ENCODE measurements around the gene SERPINB12. TPM values are rescaled to one million over a fixed set of nuclear protein-coding genes. Genes with fewer than 3 reads are reported as not detected.

SERPINB12 gene
- total RNA-seq, 1 experiment from 2014 or later: not detected

- DNase-seq (ENCODE audit: low spot score): peak; percentile 81
- no peaks in the 10 kb centered on the region for H3K36me3 ChIP-seq (ENCODE audit: insufficient read depth, low read length, poor library complexity, severe bottlenecking)
- H3K9me3 ChIP-seq (ENCODE audit: low read depth, low read length, poor library complexity, severe bottlenecking): no peaks in the 10 kb centered on the region
- H3K4me3 ChIP-seq (ENCODE audit: low read depth, low read length, poor library complexity, severe bottlenecking): no peak overlapping the region
- no peaks in the 10 kb centered on the region for H3K27me3 ChIP-seq (replicated peaks; ENCODE audit: insufficient read depth, low read depth, low read length, poor library complexity)
- peaks cover 34% of the 10 kb centered on the region for H3K4me1 ChIP-seq (ENCODE audit: insufficient read depth, low read length, poor library complexity, severe bottlenecking)
- no TSS peak for BruUV-seq (replicated peaks)
- intact Hi-C loops (cut with micrococcal nuclease; ENCODE audit: unreplicated experiment): loop anchor here (1.0 to 5.0 kb wide), 4 partner anchors 136 to 256 kb away; no protein-coding TSS in a partner anchor
- TF ChIP-seq CTCF (conservative IDR thresholded peaks at IDR 0.05; ENCODE audit: low read depth, low read length) (no peak), EZH2 (IDR thresholded peaks at IDR 0.05; ENCODE audit: borderline replicate concordance, low read depth, low read length, poor library complexity, severe bottlenecking) (no peak)
- CTCF ChIA-PET: interaction anchor here (1.1 to 1.5 kb wide), 2 partner anchors 150 to 213 kb away, joined by 3 to 4 read pairs; no protein-coding TSS in a partner anchor
- peak overlapping the region; percentile 75 for H3K27ac ChIP-seq (ENCODE audit: low read depth, low read length, poor library complexity, severe bottlenecking)
- POLR2A ChIA-PET (ENCODE audit: low non-redundant PET): interaction anchor here (0.8 kb wide), 1 partner anchor 213 kb away, joined by 24 read pairs; no protein-coding TSS in a partner anchor
Observed at GRCh38 chr18:63590966-63591695, 49.0 kb downstream of the SERPINB12 start.

- peak overlapping the region; percentile 75 for H3K27ac ChIP-seq (ENCODE audit: low read depth, low read length, poor library complexity, severe bottlenecking)
- no peak overlapping the region for H3K4me3 ChIP-seq (ENCODE audit: low read depth, low read length, poor library complexity, severe bottlenecking)
- no peaks in the 10 kb centered on the region for H3K9me3 ChIP-seq (ENCODE audit: low read depth, low read length, poor library complexity, severe bottlenecking)
- DNase-seq (ENCODE audit: low spot score): peak; percentile 57
- BruUV-seq (replicated peaks): TSS peak; percentile 53
- H3K4me1 ChIP-seq (ENCODE audit: insufficient read depth, low read length, poor library complexity, severe bottlenecking): peaks cover 28% of the 10 kb centered on the region
- H3K27me3 ChIP-seq (replicated peaks; ENCODE audit: insufficient read depth, low read depth, low read length, poor library complexity): no peaks in the 10 kb centered on the region
- ChIA-PET POLR2A (ENCODE audit: low non-redundant PET) (no interaction called here), CTCF (interaction anchor here (1.5 kb wide), 1 partner anchor 214 kb away, joined by 4 read pairs; no protein-coding TSS in a partner anchor)
- intact Hi-C loops (cut with micrococcal nuclease; ENCODE audit: unreplicated experiment): loop anchor here (1.0 to 5.0 kb wide), 4 partner anchors 136 to 256 kb away; no protein-coding TSS in a partner anchor
- no peaks in the 10 kb centered on the region for H3K36me3 ChIP-seq (ENCODE audit: insufficient read depth, low read length, poor library complexity, severe bottlenecking)
- TF ChIP-seq CTCF (conservative IDR thresholded peaks at IDR 0.05; ENCODE audit: low read depth, low read length): no peak
- TF ChIP-seq EZH2 (IDR thresholded peaks at IDR 0.05; ENCODE audit: borderline replicate concordance, low read depth, low read length, poor library complexity, severe bottlenecking): no peak
Observed at GRCh38 chr18:63591725-63592124, 49.6 kb downstream of the SERPINB12 start.

- DNase-seq (ENCODE audit: low spot score): no peak
- Histone ChIP-seq H3K27me3 (replicated peaks; ENCODE audit: insufficient read depth, low read depth, low read length, poor library complexity) (no peaks in the 10 kb centered on the region), H3K4me3 (ENCODE audit: low read depth, low read length, poor library complexity, severe bottlenecking) (no peak overlapping the region), H3K36me3 (ENCODE audit: insufficient read depth, low read length, poor library complexity, severe bottlenecking) (no peaks in the 10 kb centered on the region), H3K27ac (ENCODE audit: low read depth, low read length, poor library complexity, severe bottlenecking) (peak overlapping the region; percentile 75), H3K9me3 (ENCODE audit: low read depth, low read length, poor library complexity, severe bottlenecking) (no peaks in the 10 kb centered on the region), H3K4me1 (ENCODE audit: insufficient read depth, low read length, poor library complexity, severe bottlenecking) (peaks cover 24% of the 10 kb centered on the region)
- TF ChIP-seq CTCF (conservative IDR thresholded peaks at IDR 0.05; ENCODE audit: low read depth, low read length) (no peak), EZH2 (IDR thresholded peaks at IDR 0.05; ENCODE audit: borderline replicate concordance, low read depth, low read length, poor library complexity, severe bottlenecking) (no peak)
- intact Hi-C loops (cut with micrococcal nuclease; ENCODE audit: unreplicated experiment): loop anchor here (5.0 kb wide), 3 partner anchors 135 to 255 kb away; no protein-coding TSS in a partner anchor
- ChIA-PET POLR2A (ENCODE audit: low non-redundant PET) (no interaction called here), CTCF (interaction anchor here (1.5 kb wide), 1 partner anchor 215 kb away, joined by 4 read pairs; no protein-coding TSS in a partner anchor)
- no TSS peak for BruUV-seq (replicated peaks)
Observed at GRCh38 chr18:63592471-63592870, 50.3 kb downstream of the SERPINB12 start.
